BLaER1 treated with 17β-estradiol and CSF1 and Interleukin-3, amounts not matched to agents 10 nM and 100 nM (cell line): Measurements from ENCODE around the gene TUBG1.
A peak's percentile ranks its signal among the peaks of the same experiment; 100 is the strongest.

ENCODE experiments used
- H3K27ac ChIP-seq, 11 experiments: shearing (Covaris generic); formaldehyde crosslinking; 2 replicates each; pipeline ENCODE4 v1.8.1; 2022
- H3K27me3 ChIP-seq, 11 experiments: shearing (Covaris generic); formaldehyde crosslinking; 2 replicates each; pipeline ENCODE4 v1.8.1; 2022
- H3K36me3 ChIP-seq, 11 experiments: shearing (Covaris generic); formaldehyde crosslinking; 2 replicates each; pipeline ENCODE4 v1.8.1; 2022
- H3K4me1 ChIP-seq, 10 experiments: shearing (Covaris generic); formaldehyde crosslinking; 2 replicates each; pipeline ENCODE4 v1.8.1; 2022
- H3K4me2 ChIP-seq, 11 experiments: shearing (Covaris generic); formaldehyde crosslinking; 2 replicates each; pipeline ENCODE4 v1.8.1; 2022
- H3K4me3 ChIP-seq, 10 experiments: shearing (Covaris generic); formaldehyde crosslinking; 2 replicates each; pipeline ENCODE4 v1.8.1; 2022
- H3K9ac ChIP-seq, 11 experiments: shearing (Covaris generic); formaldehyde crosslinking; 2 replicates each; pipeline ENCODE4 v1.8.1; 2022
- H3K9me3 ChIP-seq, 11 experiments: shearing (Covaris generic); formaldehyde crosslinking; replicated peaks in 1 of 11; 2 replicates each; pipeline ENCODE4 v1.8.1; 2022
- H4K20me1 ChIP-seq, 11 experiments: shearing (Covaris generic); formaldehyde crosslinking; 2 replicates each; pipeline ENCODE4 v1.8.1; 2022
- Cebpa-rat ChIP-seq, 11 experiments: shearing (Covaris generic); IDR thresholded peaks; 2 replicates each; pipeline ENCODE4 v1.8.1; 2022

Gene TUBG1

DNA sequence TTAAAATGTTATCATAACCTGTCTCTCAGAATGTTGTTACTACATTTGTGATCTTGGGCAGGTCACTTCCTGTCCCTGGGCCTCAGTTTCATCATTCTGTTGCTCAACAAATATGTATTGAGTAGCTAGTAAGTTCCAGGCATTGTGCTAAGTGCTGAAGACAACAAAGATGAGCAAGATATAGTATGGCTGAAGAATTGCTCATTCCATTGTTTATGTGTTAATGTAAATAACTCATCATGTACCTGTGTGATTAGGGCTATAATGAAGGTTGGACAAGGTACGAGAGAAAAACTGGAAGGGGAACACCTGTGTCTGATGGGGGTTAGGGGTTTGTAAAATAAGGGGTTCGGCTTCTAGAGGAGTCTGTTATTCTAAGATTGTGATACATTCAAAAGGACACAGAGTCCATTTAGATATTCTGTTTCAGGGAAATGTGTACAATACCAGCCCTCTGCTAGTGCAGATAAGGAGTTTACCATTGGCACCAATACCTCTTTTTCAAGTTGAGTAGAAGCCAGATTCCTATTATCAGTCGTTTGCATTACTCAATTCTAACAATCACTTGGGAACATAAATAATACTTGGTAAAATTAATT, 20.0 kb downstream of the TUBG1 start:
- Histone ChIP-seq H3K27ac (no peak overlapping the region), H3K4me1 (0 out of 20 replicates have a peak, but pooled peaks cover 0 to 4% (median 0%) of the 10 kb centered on the region in 10 experiments), H3K4me2 (no peak overlapping the region), H4K20me1 (no peaks in the 10 kb centered on the region), H3K4me3 (no peak overlapping the region), H3K9me3 (no peaks in the 10 kb centered on the region), H3K9ac (no peak overlapping the region), H3K27me3 (no peaks in the 10 kb centered on the region), H3K36me3 (no peaks in the 10 kb centered on the region)
- no peak for TF ChIP-seq Cebpa-rat (IDR thresholded peaks at IDR 0.05)

DNA sequence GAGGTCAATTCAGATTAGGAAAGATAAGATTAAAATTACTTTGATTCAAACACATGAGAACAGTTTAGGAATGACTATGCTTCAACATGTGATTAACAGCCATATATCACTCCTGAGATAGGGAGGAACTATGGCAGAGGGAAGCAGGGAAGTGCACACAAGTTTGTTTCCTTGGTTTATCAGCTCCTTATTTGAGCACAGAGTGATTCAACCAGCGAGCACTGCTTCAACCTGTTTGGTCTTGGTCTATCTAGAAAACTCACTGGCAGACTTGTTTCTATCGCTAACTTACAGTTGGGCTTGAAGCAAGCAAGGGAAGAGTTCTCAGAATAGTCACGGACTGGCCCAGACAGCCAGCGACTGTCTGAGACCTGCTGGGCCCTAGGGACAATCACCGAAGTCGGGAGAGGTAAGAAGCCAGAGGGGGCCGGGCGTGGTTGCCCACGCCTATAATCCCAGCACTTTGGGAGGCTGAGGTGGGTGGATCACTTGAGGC, 23.5 kb downstream of the TUBG1 start:
- Histone ChIP-seq H3K36me3 (no peaks in the 10 kb centered on the region), H3K9ac (no peak overlapping the region), H4K20me1 (no peaks in the 10 kb centered on the region), H3K27me3 (no peaks in the 10 kb centered on the region), H3K9me3 (no peaks in the 10 kb centered on the region), H3K4me1 (0 out of 20 replicates have a peak, but pooled peaks cover 0 to 4% (median 0%) of the 10 kb centered on the region in 10 experiments), H3K4me2 (no peak overlapping the region), H3K4me3 (no peak overlapping the region), H3K27ac (no peak overlapping the region)
- no peak for TF ChIP-seq Cebpa-rat (IDR thresholded peaks at IDR 0.05)

DNA sequence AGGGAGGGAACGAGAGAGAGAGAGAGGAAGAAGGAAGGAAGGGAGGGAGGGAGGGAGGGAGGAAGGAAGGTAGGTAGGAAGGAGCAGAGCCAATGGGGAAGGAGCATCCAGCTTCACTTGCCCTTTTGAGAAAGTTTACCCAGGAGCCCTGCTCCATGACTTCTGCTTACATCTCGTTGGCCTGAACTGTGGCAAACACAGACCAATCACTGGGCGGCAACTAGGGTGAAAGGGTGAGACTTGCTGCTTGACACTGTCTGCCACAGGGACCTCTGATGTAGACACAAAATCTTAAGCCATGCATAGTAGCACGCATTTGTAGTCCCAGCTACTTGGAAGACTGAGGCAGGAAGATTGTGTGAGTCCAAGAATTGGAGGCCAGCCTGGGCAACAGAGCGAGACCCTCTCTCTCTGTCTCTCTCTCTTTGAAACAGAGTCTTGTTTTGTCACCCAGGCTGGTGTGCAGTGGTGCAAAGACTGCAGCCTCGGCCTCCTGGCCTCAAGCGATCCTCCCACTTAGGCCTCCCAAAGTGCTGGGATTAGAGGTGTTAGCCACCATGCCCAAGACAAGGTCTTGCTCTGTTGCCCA, 30.1 kb downstream of the TUBG1 start:
- Histone ChIP-seq H3K27ac (no peak overlapping the region), H3K4me2 (no peak overlapping the region), H3K9ac (no peak overlapping the region), H3K9me3 (no peaks in the 10 kb centered on the region), H3K4me3 (no peak overlapping the region), H3K27me3 (no peaks in the 10 kb centered on the region), H3K4me1 (peaks cover 0 to 26% (median 17%) of the 10 kb centered on the region in 10 experiments; a peak in 16 of 20 replicates), H4K20me1 (no peaks in the 10 kb centered on the region), H3K36me3 (no peaks in the 10 kb centered on the region)
- no peak for TF ChIP-seq Cebpa-rat (IDR thresholded peaks at IDR 0.05)

DNA sequence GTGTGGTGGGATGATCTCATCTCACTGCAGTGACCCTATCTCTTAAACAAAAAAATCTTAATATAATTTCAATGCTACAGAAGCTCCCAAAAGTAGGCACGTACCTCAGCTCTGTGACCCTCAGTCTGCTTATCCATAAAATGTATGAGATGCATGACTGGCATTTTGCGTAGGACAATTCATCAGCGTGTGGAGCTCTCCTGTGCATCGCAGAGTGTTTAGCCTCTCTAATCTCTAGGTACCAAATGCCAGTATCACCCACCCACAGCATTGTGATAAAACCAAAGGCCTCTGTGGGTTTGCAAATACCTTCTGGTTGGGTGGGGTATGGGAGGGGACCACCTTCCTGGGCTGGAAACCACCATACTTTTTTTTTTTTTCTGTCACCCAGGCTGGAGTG, 30.6 kb downstream of the TUBG1 start:
- Histone ChIP-seq H3K9ac (no peak overlapping the region), H3K4me1 (peaks cover 0 to 26% (median 17%) of the 10 kb centered on the region in 10 experiments; a peak in 16 of 20 replicates), H4K20me1 (no peaks in the 10 kb centered on the region)

DNA sequence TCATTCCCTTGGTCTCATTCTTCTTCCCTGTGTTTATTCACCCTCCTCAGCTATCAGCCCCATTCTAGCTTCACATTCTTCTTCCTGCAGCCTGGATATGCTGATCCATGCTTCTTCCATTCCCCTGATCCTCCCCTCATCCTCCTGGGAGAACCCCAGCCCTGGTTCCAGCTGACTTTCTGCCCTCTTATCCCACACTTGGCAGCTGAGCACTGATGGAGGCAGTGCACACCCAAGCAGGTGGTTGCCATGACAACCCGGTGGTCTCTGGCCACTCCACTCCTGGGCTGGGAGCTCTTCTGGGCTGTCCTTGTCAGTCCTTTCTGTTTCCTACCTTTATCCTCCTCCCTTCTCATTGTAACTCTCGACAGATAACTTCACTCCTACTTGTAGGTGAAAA, 32.9 kb downstream of the TUBG1 start:
- H3K4me1 ChIP-seq: peaks cover 0 to 39% (median 28%) of the 10 kb centered on the region in 10 experiments; a peak in 17 of 20 replicates
- H3K4me2 ChIP-seq: peak overlapping the region in 9 of 11 experiments; percentile 33 to 74 (median 64); a peak in 18 of 22 replicates
- H3K9me3 ChIP-seq: no peaks in the 10 kb centered on the region
- no peak overlapping the region for H3K27ac ChIP-seq
- H3K36me3 ChIP-seq: no peaks in the 10 kb centered on the region
- H3K4me3 ChIP-seq: no peak overlapping the region
- TF ChIP-seq Cebpa-rat (IDR thresholded peaks at IDR 0.05): no peak
- no peaks in the 10 kb centered on the region; a peak in 1 of 22 replicates for H3K27me3 ChIP-seq
- peak overlapping the region in 1 of 11 experiments; percentile 35; a peak in 1 of 22 replicates for H3K9ac ChIP-seq
- no peaks in the 10 kb centered on the region for H4K20me1 ChIP-seq

More for the DNA sequence above, 30.6 kb downstream of the TUBG1 start:
- Histone ChIP-seq H3K36me3 (no peaks in the 10 kb centered on the region), H3K4me3 (no peak overlapping the region), H3K9me3 (no peaks in the 10 kb centered on the region), H3K27ac (no peak overlapping the region), H3K4me2 (no peak overlapping the region), H3K27me3 (no peaks in the 10 kb centered on the region)
- TF ChIP-seq Cebpa-rat (IDR thresholded peaks at IDR 0.05): no peak

DNA sequence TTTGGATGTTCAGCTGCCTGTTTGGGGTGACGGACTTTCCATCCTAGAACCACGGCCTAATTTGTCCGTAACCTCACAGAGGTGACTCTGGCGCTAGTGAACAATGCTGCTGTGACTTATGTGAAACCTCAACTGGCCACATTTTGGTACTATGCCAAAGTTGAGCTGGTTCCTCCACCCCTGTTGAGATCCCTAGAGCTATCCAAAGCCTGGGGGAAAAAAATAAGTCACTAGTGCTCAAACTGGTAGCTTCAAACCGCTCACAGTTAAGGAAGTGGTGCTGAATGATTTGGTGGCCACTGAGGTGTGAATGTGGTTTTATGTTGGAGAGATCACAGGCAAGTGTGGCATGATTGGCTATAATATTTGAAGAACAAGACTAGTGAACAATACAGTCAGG, 38.3 kb downstream of the TUBG1 start:
- Histone ChIP-seq H3K4me2 (peak overlapping the region in 10 of 11 experiments; percentile 33 to 83 (median 63); a peak in 20 of 22 replicates), H3K9ac (peak overlapping the region in 1 of 11 experiments; percentile 1; a peak in 1 of 22 replicates), H3K27me3 (no peaks in the 10 kb centered on the region; a peak in 2 of 22 replicates), H4K20me1 (no peaks in the 10 kb centered on the region), H3K9me3 (no peaks in the 10 kb centered on the region), H3K4me1 (peaks cover 3 to 38% (median 29%) of the 10 kb centered on the region in 10 experiments; a peak in 17 of 20 replicates), H3K36me3 (no peaks in the 10 kb centered on the region), H3K27ac (no peak overlapping the region), H3K4me3 (no peak overlapping the region)
- no peak for TF ChIP-seq Cebpa-rat (IDR thresholded peaks at IDR 0.05)

DNA sequence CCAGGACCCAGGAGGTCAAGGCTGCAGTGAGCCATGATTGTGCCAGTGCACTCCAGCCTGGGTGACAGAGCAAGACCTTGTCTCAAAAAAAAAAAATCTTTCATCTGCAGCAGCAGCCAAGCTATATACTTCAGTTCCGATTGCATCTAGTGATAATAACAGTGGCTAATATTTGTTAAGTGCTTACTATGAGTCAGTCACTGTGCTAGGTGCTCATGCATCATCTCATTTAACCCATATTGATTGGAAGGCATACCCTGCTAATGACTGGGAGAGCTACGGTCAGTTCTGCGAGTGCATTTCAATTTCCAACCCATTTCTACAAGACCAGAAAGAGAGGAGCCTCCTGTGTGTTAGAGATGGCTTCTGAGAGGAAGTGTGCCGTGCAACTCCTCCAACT, 41.9 kb downstream of the TUBG1 start:
- H3K36me3 ChIP-seq: no peaks in the 10 kb centered on the region
- no peaks in the 10 kb centered on the region for H3K9me3 ChIP-seq
- no peak overlapping the region for H3K27ac ChIP-seq
- peaks cover 0 to 8% (median 0%) of the 10 kb centered on the region in 11 experiments; a peak in 2 of 22 replicates for H3K27me3 ChIP-seq
- H4K20me1 ChIP-seq: no peaks in the 10 kb centered on the region
- no peak for TF ChIP-seq Cebpa-rat (IDR thresholded peaks at IDR 0.05)
- H3K9ac ChIP-seq: no peak overlapping the region
- peaks cover 3 to 32% (median 27%) of the 10 kb centered on the region in 10 experiments; a peak in 17 of 20 replicates for H3K4me1 ChIP-seq
- no peak overlapping the region for H3K4me2 ChIP-seq
- no peak overlapping the region for H3K4me3 ChIP-seq

DNA sequence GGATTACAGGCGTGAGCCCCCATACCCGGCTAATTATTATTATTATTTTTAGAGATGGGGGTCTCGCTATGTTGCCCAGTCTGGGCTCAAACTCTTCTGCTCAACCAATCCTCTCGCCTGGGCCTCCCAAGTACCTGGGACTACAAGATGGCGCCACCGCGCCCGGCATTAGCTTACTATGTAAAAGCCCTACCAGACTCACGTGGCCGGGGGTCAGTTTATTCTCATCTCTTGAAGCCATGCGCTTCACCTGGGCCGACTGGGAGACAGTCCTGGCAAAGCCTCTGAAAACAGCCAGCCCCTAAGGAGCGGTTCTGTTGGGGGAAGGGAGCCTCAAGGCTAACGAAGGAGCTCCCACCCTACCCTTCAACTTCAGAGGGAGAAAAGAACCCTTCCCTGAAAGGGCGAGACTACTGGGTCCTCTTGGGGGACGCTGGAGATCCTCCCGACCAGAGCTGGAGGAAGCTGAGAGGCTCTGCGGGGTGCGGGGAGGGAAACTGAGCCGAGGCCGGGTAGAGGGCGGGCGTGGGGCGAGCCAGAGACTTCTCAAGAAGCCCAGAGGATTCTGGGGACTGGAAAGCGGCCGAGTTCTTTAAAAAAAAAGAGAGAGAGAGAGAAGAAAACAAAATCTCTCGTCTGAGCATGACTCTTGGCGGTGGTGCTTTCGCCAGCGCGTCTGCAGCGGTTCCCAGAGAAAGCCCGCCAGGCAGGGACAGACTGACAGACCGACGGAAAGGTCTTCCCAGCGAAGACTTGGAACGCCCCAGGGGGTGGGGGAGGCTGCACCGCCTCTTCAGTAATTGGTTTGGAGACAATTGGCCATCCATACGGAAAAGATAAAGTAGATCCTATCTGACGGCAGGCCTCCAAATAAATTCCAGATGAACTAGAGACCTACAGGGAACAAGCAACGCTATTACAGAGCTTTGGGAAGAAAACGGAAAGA, 44.0 kb downstream of the TUBG1 start:
- H3K9ac ChIP-seq: no peak overlapping the region
- peaks cover 0 to 8% (median 0%) of the 10 kb centered on the region in 11 experiments; a peak in 2 of 22 replicates for H3K27me3 ChIP-seq
- H3K27ac ChIP-seq: no peak overlapping the region
- no peaks in the 10 kb centered on the region for H4K20me1 ChIP-seq
- H3K9me3 ChIP-seq: peaks cover 0 to 7% (median 0%) of the 10 kb centered on the region in 11 experiments; a peak in 3 of 22 replicates
- H3K36me3 ChIP-seq: no peaks in the 10 kb centered on the region
- H3K4me3 ChIP-seq: no peak overlapping the region
- H3K4me1 ChIP-seq: peaks cover 0 to 14% (median 9%) of the 10 kb centered on the region in 10 experiments; a peak in 14 of 20 replicates
- TF ChIP-seq Cebpa-rat (IDR thresholded peaks at IDR 0.05): no peak
- H3K4me2 ChIP-seq: no peak overlapping the region
